NCI-H1048 (cell line): Measurements from ENCODE around the gene LSG1.

Experiments
- DNase-seq: peaks from one replicate; lab custom pipeline; 2025; lab: John Stamatoyannopoulos, UW

Gene LSG1

GRCh38 chr3:194686816-194687637, 15.0 kb upstream of the LSG1 start:
- DNase-seq: no peak

- no peak for DNase-seq
These were observed 14.4 kb upstream of the LSG1 start for GRCh38 chr3:194686414-194686815.

GRCh38 chr3:194685718-194686413, 13.9 kb upstream of the LSG1 start, which contains the start of gene FAM43A:
Gene FAM43A (plus strand): TSS chr3:194685883. CDS start chr3:194686827, 944 bp downstream.
- peak; percentile 51 for DNase-seq

GRCh38 chr3:194685065-194685717, 13.2 kb upstream of the LSG1 start:
- DNase-seq: no peak

GRCh38 chr3:194683380-194683779, 11.4 kb upstream of the LSG1 start:
- no peak for DNase-seq

- peak; percentile 72 for DNase-seq
These were observed 10.8 kb upstream of the LSG1 start for GRCh38 chr3:194682694-194683310.

- no peak for DNase-seq
These were observed 10.2 kb upstream of the LSG1 start for GRCh38 chr3:194682189-194682693.

GRCh38 chr3:194680888-194681615, 9.1 kb upstream of the LSG1 start:
- no peak for DNase-seq

GRCh38 chr3:194676471-194676870, 4.5 kb upstream of the LSG1 start:
- DNase-seq: no peak

GRCh38 chr3:194675680-194676079, 3.7 kb upstream of the LSG1 start:
- DNase-seq: no peak

- DNase-seq: no peak
These were observed 3.2 kb upstream of the LSG1 start for GRCh38 chr3:194675081-194675640.

GRCh38 chr3:194673761-194674160, 1.8 kb upstream of the LSG1 start:
- DNase-seq: no peak

- DNase-seq: no peak
These were observed 885 bp upstream of the LSG1 start for GRCh38 chr3:194672876-194673275.

GRCh38 chr3:194671511-194671899, 486 bp downstream of the LSG1 start:
- no peak for DNase-seq

- no peak for DNase-seq
These were observed 4.6 kb downstream of the LSG1 start for GRCh38 chr3:194667363-194667762.

GRCh38 chr3:194664857-194665256, 7.1 kb downstream of the LSG1 start:
- DNase-seq: no peak

- no peak for DNase-seq
These were observed 10.0 kb downstream of the LSG1 start for GRCh38 chr3:194661946-194662345.

GRCh38 chr3:194661374-194661773, 10.6 kb downstream of the LSG1 start:
- DNase-seq: no peak

GRCh38 chr3:194659778-194660177, 12.2 kb downstream of the LSG1 start:
- no peak for DNase-seq

GRCh38 chr3:194658477-194659242, 13.3 kb downstream of the LSG1 start:
- no peak for DNase-seq
